Muscle layer of colon (tissue), 2 donors: ENCODE measurements around the gene CCDC188.
"Not testable (repeated sequence)": the region's sequence is repeated elsewhere in the genome, so short reads cannot be mapped to it uniquely, and the experiment has no call there.

Experiments
- H3K27ac ChIP-seq: one replicate; pipeline ENCODE4 v1.7.0; 2013; ENCODE audit warnings: low read depth, mild to moderate bottlenecking, low read length, moderate library complexity
- H3K27me3 ChIP-seq, 2 donors: one replicate each; pipeline ENCODE4 v1.7.0; 2013; ENCODE audit warnings: low read length in 2 of 2, mild to moderate bottlenecking in 2 of 2; ENCODE audit not compliant: insufficient read depth in 2 of 2, control insufficient read depth in 1 of 2
- H3K36me3 ChIP-seq: one replicate; pipeline ENCODE4 v1.7.0; 2013; ENCODE audit warnings: mild to moderate bottlenecking, low read length; ENCODE audit not compliant: insufficient read depth
- H3K4me1 ChIP-seq: one replicate; pipeline ENCODE4 v1.7.0; 2013; ENCODE audit warnings: mild to moderate bottlenecking, low read length; ENCODE audit not compliant: insufficient read depth
- H3K4me3 ChIP-seq, 2 donors: one replicate each; pipeline ENCODE4 v1.7.0; 2013; ENCODE audit warnings: low read length in 2 of 2, low read depth in 1 of 2, mild to moderate bottlenecking in 1 of 2, moderate library complexity in 1 of 2
- H3K9ac ChIP-seq: one replicate; pipeline ENCODE4 v1.7.0; 2013; ENCODE audit warnings: low read length
- H3K9me3 ChIP-seq: one replicate; pipeline ENCODE4 v1.7.0; 2013; ENCODE audit warnings: mild to moderate bottlenecking, low read length
- donor health status: abdominal sarcoma.
- donor health status: Adenocarcinoma of cecum.

The CCDC188 gene

GRCh38 chr22:20164863-20165262 is 14.0 kb upstream of the CCDC188 start:
- Histone ChIP-seq H3K36me3 (no peaks in the 10 kb centered on the region), H3K9ac (no peak overlapping the region), H3K27me3 (peaks cover 0 to 3% of the 10 kb centered on the region in 2 donors), H3K9me3 (no peaks in the 10 kb centered on the region), H3K4me1 (no peaks in the 10 kb centered on the region), H3K4me3 (no peak overlapping the region), H3K27ac (no peak overlapping the region)

DNA sequence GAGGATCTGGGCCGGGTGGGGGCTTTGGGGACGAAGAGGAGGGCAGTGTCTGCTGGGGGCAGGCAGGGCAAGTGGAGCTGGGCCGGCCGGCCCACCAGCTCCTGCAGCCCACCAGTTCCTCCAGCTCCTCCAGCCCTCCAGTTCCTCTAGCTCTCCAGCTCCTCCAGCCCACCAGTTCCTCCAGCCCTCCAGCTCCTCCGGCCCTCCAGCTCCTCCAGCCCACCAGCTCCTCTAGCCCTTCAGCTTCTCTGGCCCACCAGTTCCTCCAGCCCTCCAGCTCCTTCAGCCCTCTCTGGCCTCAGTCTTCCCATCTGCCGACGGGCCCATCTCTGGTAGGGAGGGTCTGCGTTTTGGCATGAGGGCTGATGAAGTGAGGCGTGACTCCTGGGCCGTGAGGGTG is 9.2 kb upstream of the CCDC188 start:
- H3K9ac ChIP-seq: no peak overlapping the region
- H3K4me1 ChIP-seq: no peaks in the 10 kb centered on the region
- H3K4me3 ChIP-seq: no peak overlapping the region
- H3K9me3 ChIP-seq: no peaks in the 10 kb centered on the region
- peaks cover 0 to 25% of the 10 kb centered on the region in 2 donors for H3K27me3 ChIP-seq
- H3K36me3 ChIP-seq: no peaks in the 10 kb centered on the region
- no peak overlapping the region for H3K27ac ChIP-seq

- H3K9ac ChIP-seq, H3K36me3 ChIP-seq, H3K9me3 ChIP-seq, H3K4me3 ChIP-seq, H3K4me1 ChIP-seq, H3K27ac ChIP-seq: not testable (repeated sequence)
- peaks cover 0 to 30% of the 10 kb centered on the region in 2 donors for H3K27me3 ChIP-seq
Observed at GRCh38 chr22:20159531-20159930, 8.7 kb upstream of the CCDC188 start.

- no peaks in the 10 kb centered on the region for H3K4me1 ChIP-seq
- no peak overlapping the region for H3K4me3 ChIP-seq
- H3K27me3 ChIP-seq: peaks cover 0 to 35% of the 10 kb centered on the region in 2 donors
- no peaks in the 10 kb centered on the region for H3K9me3 ChIP-seq
- H3K36me3 ChIP-seq: no peaks in the 10 kb centered on the region
- H3K9ac ChIP-seq: no peak overlapping the region
- H3K27ac ChIP-seq: no peak overlapping the region
Observed at GRCh38 chr22:20159076-20159475, 8.2 kb upstream of the CCDC188 start.

DNA sequence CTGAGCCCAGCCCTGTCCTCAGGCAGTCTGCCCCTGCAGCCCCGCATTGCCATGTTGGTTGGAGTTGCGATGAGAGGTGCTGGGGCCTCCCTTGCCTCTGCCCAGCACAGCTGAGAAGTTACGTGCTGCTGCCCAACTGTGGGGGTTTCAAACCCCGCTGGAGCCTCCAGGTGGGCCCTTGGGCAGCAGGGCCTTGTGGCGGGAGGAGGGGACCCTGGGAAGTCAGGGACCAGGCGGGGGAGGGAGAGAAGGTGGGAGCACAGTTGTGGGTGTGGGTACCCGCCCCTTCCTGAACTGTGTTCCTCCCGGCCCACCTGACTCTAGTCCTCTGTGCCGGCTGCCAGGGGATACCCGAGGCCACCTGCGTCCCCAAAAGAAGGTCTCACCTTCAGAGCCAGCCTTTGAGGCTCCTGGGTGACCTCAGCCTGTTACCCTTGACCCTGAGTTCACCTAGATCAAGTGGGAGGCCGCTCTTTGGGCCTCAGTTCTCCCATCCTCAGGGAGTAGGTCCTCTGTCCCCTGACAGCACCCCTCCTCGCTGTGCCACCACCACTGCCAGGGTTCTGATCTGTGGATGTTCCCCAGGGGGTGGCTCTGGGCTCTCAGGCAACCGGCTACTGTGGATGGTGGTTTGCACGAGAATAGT is 7.7 kb upstream of the CCDC188 start:
- Histone ChIP-seq H3K4me3 (no peak overlapping the region), H3K27me3 (peaks cover 0 to 36% of the 10 kb centered on the region in 2 donors), H3K36me3 (no peaks in the 10 kb centered on the region), H3K27ac (no peak overlapping the region), H3K9me3 (no peaks in the 10 kb centered on the region), H3K9ac (no peak overlapping the region), H3K4me1 (no peaks in the 10 kb centered on the region)

GRCh38 chr22:20157430-20158183 is 6.8 kb upstream of the CCDC188 start:
- H3K4me3 ChIP-seq: no peak overlapping the region
- no peaks in the 10 kb centered on the region for H3K4me1 ChIP-seq
- no peak overlapping the region for H3K9ac ChIP-seq
- no peaks in the 10 kb centered on the region for H3K9me3 ChIP-seq
- H3K36me3 ChIP-seq: no peaks in the 10 kb centered on the region
- no peak overlapping the region for H3K27ac ChIP-seq
- H3K27me3 ChIP-seq: peaks cover 0 to 36% of the 10 kb centered on the region in 2 donors

DNA sequence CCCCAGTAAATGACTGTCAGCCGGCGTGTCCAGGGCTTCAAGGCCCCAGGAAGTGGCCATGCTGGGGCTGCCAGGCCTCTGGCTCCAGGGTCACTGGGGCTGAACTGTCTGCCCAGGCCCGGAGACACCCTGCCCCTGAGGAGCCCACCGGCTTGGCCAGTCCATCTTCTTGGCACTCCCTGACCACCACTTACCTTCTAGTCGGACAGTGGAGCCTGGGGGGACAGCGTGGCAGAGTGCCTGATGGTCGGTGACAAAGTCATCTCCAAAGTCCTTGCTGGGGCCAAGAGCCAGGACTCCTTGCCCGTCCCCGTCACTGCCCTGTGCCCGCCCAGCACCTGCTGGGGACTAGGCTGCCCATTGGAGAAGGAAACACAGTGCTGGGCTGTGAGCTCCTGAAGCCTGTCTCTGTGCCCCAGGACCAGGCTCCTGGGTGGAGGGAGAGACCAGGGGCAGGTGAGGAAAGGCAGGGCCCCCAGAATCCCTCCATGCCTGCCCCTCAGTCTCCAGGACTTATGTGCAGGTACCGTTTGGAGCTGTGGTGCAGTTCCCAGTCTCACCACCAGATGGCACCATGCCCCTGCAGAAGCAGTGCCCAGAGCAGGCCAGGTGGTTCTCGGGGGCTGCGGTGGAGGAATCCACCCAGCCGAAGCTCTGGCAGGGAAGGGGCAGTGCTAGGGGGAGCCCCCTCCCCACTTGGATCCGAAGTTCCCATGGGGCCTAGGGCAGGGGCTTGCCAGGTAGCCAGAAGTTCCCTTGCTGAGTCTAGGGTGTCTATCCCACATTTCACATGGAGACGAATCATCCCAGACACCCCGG is 6.0 kb upstream of the CCDC188 start:
- no peaks in the 10 kb centered on the region for H3K4me1 ChIP-seq
- no peak overlapping the region for H3K9ac ChIP-seq
- H3K27ac ChIP-seq: no peak overlapping the region
- H3K27me3 ChIP-seq: peaks cover 0 to 36% of the 10 kb centered on the region in 2 donors
- no peak overlapping the region for H3K4me3 ChIP-seq
- H3K36me3 ChIP-seq: no peaks in the 10 kb centered on the region
- no peaks in the 10 kb centered on the region for H3K9me3 ChIP-seq

GRCh38 chr22:20156042-20156389 is 5.2 kb upstream of the CCDC188 start:
- Histone ChIP-seq H3K9ac (no peak overlapping the region), H3K9me3 (no peaks in the 10 kb centered on the region), H3K27ac (no peak overlapping the region)

DNA sequence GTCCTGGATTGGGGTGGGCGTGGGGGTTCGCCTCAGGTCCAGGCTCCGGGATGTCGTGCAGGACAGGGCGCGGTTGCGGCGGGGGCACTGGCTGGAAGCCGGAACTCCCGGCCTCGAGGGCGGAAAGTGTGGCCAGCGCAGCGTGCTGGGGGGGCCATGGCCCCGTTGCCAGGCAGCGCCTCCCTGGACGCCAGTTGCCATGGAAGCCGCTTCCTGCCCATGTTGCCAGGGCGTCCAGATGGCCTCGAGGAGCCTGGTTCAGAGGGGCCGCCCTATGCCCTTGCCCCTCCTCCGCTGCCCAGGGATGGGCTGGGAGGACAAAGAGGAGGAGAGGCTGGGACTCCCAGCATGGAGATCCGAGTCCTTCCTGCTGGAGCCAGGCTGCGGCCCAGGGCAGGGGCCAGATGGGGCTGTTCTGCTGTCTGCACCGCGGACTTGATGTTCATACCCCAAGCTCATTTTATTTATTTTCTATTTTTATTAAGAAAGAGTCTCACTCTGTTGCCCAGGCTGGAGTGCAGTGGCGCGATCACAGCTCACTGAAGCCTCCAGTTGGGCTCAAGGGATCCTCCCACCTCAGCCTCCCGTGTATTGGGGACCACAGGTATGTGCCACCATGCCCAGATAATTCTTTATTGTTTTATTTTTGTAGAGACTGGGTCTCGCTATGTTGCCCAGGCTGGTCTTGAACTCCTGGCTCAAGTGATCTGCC is 4.6 kb upstream of the CCDC188 start:
- no peaks in the 10 kb centered on the region for H3K9me3 ChIP-seq
- H3K4me3 ChIP-seq: no peak overlapping the region
- H3K27ac ChIP-seq: no peak overlapping the region
- no peaks in the 10 kb centered on the region for H3K4me1 ChIP-seq
- peaks cover 0 to 36% of the 10 kb centered on the region in 2 donors for H3K27me3 ChIP-seq
- H3K36me3 ChIP-seq: no peaks in the 10 kb centered on the region
- no peak overlapping the region for H3K9ac ChIP-seq

More at GRCh38 chr22:20156042-20156389, 5.2 kb upstream of the CCDC188 start:
- no peak overlapping the region for H3K4me3 ChIP-seq
- no peaks in the 10 kb centered on the region for H3K36me3 ChIP-seq
- H3K27me3 ChIP-seq: peaks cover 0 to 36% of the 10 kb centered on the region in 2 donors
- H3K4me1 ChIP-seq: no peaks in the 10 kb centered on the region

GRCh38 chr22:20154602-20155187 is 3.8 kb upstream of the CCDC188 start:
- no peaks in the 10 kb centered on the region for H3K36me3 ChIP-seq
- H3K9ac ChIP-seq: no peak overlapping the region
- no peak overlapping the region for H3K4me3 ChIP-seq
- H3K9me3 ChIP-seq: no peaks in the 10 kb centered on the region
- no peak overlapping the region for H3K27ac ChIP-seq
- H3K27me3 ChIP-seq: peaks cover 0 to 36% of the 10 kb centered on the region in 2 donors
- H3K4me1 ChIP-seq: no peaks in the 10 kb centered on the region

- peaks cover 0 to 36% of the 10 kb centered on the region in 2 donors for H3K27me3 ChIP-seq
- H3K27ac ChIP-seq: no peak overlapping the region
- H3K4me1 ChIP-seq: no peaks in the 10 kb centered on the region
- H3K4me3 ChIP-seq: no peak overlapping the region
- H3K9me3 ChIP-seq: no peaks in the 10 kb centered on the region
- H3K36me3 ChIP-seq: no peaks in the 10 kb centered on the region
- H3K9ac ChIP-seq: no peak overlapping the region
Observed at GRCh38 chr22:20153945-20154344, 3.1 kb upstream of the CCDC188 start.
